ENCODE data around the gene SLC44A1.

GRCh38 chr9:105220451-105220850 is 24.0 kb upstream of the SLC44A1 start:
- no peak for TF ChIP-seq CTCF (IDR thresholded peaks at IDR 0.05)
- TF ChIP-seq ZFX (IDR thresholded peaks at IDR 0.05; ENCODE audit: borderline replicate concordance), result no peak
